ENCODE data around the gene CHD5.

CHD5 gene

DNA sequence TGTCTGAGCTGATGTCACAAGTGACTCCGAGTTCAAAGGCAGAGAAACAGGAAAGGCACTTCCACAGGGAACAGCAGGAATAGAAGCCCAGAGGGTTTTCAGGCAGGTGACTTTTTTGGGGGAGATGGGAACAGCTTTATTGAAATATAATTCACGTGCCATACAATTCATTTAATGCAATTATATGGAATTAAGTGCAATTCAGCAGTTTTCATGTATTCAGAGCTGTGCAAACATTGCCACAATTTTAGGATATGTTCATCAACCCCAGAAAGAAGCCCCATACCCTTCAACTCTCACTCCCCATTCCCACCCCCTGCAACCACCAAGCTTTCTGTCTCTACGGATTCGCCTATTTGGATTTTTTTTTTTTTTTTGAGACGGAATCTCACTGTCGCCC lies 117.5 kb downstream of the CHD5 start:
- no peak overlapping the region for H3K4me3 ChIP-seq (ENCODE audit: low read depth, low read length)
- TF ChIP-seq CTCF (IDR thresholded peaks at IDR 0.05; ENCODE audit: borderline replicate concordance, insufficient read depth, low read depth, low read length) = no peak

DNA sequence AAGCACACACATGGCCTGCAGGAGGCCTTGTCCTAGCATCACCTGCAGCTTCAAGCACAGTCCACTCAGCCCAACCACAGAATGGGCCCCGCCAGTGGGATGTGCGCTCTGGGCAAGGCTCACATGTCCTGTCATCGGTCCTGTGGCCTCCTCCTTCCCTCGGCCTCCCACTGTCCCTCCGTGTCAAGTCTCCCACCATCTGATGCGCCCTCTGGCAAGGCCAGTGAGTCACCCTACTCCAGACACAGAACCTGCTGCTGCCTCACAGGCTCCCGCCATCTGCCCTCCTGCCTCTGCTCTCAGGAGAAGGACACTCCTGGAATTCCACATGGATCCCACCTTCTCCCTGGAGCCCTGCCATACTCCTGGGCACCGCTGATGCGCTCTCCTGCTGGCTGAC lies 120.3 kb downstream of the CHD5 start:
- no peak for TF ChIP-seq CTCF (IDR thresholded peaks at IDR 0.05; ENCODE audit: borderline replicate concordance, insufficient read depth, low read depth, low read length)
- H3K4me3 ChIP-seq (ENCODE audit: low read depth, low read length) = no peak overlapping the region

DNA sequence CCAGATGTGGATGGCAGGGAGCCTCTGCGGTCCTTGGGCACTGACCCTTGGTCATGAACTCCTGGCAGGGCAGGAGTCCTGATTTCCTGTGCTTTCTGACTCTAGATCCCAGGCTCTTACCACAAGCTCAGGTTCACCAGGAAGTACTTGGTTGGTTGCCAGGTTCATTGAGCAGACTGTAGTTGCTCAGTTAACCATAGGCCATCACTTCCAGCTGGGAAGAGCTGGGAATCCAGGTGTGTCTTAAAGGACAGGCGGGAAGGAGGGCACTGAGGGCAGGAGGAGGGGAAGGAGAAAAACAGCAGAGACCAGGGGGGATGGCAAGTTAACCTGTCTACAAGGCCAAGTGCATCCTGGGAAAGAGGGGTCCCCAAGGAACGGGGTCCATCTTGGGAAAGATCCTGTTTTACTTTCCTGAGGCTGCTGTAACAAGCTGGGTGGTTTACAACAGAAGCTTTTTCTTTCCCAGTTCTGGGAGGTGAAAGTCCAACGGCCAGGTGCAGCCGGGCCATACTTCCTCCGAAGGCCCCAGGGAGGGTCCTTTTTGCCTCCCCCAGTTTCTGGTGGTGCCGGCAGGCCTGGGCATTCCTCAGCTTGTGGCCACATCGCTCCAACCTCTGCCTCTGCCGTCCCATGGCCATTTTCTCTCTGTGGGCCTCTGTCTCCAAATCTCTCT lies 122.8 kb downstream of the CHD5 start:
- H3K4me3 ChIP-seq (ENCODE audit: low read depth, low read length) = no peak overlapping the region
- TF ChIP-seq CTCF (IDR thresholded peaks at IDR 0.05; ENCODE audit: borderline replicate concordance, insufficient read depth, low read depth, low read length) = no peak

DNA sequence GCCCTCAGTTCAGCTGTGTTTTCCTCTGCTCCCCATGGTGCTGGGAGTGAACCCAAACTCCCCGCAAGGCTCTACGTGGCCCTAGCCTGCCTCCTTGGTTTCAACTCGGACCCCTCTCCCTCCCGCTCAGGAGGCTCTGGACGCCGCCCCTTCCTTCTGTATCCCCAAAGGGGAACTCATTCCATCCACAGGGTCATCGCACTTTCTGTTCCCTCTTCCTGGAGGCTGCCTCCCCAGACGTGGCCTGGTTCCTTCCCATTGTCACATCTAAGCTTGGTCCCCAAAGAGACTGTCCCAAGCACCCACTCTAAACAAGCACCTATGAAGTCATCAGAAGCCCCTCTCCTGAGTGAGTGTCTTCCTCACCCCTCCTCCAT lies 123.6 kb downstream of the CHD5 start:
- no peak overlapping the region for H3K4me3 ChIP-seq (ENCODE audit: low read depth, low read length)
- TF ChIP-seq CTCF (IDR thresholded peaks at IDR 0.05; ENCODE audit: borderline replicate concordance, insufficient read depth, low read depth, low read length) = no peak

DNA sequence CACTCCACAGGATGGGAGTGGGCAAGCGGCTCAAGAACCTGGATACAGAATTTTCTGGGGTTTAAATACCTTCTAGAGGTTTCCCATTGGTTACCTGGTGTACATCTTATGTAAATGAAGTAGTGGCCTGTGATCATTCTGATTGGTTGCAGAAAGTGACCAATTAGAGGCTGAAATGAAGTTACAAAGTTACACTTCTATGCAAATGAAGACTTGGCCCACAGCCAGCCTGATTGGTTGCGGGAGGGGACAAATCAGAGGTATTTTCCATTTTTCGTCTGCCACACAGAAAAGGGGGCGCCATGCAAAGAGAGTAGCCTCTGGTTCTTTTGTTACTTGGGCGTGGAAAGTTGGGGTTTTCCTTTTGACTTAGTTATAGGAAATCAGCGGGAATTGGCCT lies 125.5 kb downstream of the CHD5 start:
- H3K4me3 ChIP-seq (ENCODE audit: low read depth, low read length) = no peak overlapping the region
- TF ChIP-seq CTCF (IDR thresholded peaks at IDR 0.05; ENCODE audit: borderline replicate concordance, insufficient read depth, low read depth, low read length) = no peak

- no peak for TF ChIP-seq CTCF (IDR thresholded peaks at IDR 0.05; ENCODE audit: borderline replicate concordance, insufficient read depth, low read depth, low read length)
Measured at GRCh38 chr1:6053206-6053546, 126.9 kb downstream of the CHD5 start.

DNA sequence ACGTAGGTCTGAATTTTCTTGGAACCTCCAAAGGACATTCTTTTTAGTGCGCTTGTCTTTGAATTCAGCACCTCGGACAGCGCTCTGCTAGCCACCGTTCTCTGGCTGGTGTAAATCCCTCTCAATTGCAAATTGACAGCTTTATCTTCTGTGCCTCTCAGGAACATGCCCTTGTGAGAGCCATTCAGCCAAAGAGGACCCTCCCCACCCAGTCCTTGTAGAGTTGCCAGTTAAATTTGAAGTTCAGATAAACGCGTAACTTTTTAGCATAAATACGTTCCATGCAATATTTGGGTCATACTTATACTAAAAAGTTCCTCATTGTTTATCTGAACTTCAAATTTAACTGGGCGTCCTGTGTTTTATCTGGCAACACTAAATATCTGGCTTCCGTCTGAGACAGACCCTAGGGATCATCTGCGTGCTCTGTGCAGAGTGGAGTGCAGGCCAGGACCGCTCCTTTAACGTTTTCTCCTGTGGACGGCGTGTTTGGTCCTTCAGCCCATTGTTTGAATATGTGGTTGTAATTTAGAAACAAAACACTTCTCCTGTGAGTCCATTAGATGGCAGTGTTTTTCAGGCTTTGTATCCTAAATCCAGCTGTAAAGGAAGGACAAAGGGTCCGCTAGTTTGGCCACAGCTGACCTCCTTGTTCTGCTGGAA lies 127.4 kb downstream of the CHD5 start:
- no peak overlapping the region for H3K4me3 ChIP-seq (ENCODE audit: low read depth, low read length)
- peak; percentile 29; the same call in 1 of the 2 replicates for TF ChIP-seq CTCF (IDR thresholded peaks at IDR 0.05; ENCODE audit: borderline replicate concordance, insufficient read depth, low read depth, low read length)

More at GRCh38 chr1:6053206-6053546, 126.9 kb downstream of the CHD5 start:
- no peak overlapping the region for H3K4me3 ChIP-seq (ENCODE audit: low read depth, low read length)

Data from GM12875 (cell line).